ENCODE results near the gene CLEC20A.

The CLEC20A gene

GRCh38 chr1:178477841-178478240, 18.9 kb downstream of the CLEC20A start:
- DNase-seq (ENCODE audit: low read depth in 3 of 3, low spot score in 1 of 3): no peak

GRCh38 chr1:178477373-178477772, 19.4 kb downstream of the CLEC20A start:
- no peak for DNase-seq (ENCODE audit: low read depth in 3 of 3, low spot score in 1 of 3)

DNA sequence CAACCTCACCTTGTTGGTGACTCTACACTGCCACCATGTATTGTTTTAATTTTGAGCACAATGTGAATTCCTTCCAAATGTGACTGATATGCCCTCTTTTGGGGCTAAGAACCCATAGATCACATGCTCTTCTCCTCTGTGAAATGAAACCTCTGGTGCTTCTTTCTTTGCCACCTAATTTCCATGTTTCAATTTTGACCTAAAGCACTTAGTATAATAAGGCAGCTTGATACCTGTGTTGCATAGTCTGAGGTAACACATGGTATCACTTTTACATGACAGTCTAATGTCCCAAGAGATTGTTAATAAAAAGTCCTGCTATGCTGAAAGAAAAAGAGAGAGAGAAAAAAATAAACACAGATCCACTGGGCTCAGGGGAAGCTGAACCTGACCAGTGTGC, 24.2 kb downstream of the CLEC20A start:
- no peak for DNase-seq (ENCODE audit: low read depth in 3 of 3, low spot score in 1 of 3)

DNA sequence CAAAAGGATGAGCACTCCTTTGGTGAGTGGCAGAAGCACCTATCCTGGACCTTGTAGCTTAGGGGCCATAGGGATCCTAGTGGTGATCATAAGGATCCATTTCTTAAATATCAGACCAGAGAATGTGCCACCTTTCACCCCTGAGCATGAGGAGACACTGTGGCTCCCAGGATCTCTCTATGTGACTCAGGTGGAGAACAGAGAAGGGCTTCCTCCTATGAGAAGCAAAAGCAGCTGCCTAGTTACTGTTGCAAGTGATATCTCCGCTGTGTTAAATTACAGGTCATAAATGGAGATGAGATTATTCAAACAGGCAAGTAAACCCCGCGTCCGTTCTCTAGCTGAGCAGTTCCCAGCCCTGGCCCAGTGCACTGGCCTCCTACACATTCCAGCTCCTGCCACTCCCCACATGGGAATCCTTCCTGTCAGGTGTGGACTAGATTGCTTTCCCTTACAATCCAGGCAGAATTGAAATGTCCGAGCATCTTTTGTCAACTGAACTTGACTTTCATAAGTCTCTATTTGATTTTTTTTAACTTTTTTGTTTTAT, 26.3 kb downstream of the CLEC20A start:
- DNase-seq (ENCODE audit: low read depth in 3 of 3, low spot score in 1 of 3): no peak

- DNase-seq (ENCODE audit: low read depth in 3 of 3, low spot score in 1 of 3): no peak
Observed at GRCh38 chr1:178467837-178468236, 28.9 kb downstream of the CLEC20A start.

DNA sequence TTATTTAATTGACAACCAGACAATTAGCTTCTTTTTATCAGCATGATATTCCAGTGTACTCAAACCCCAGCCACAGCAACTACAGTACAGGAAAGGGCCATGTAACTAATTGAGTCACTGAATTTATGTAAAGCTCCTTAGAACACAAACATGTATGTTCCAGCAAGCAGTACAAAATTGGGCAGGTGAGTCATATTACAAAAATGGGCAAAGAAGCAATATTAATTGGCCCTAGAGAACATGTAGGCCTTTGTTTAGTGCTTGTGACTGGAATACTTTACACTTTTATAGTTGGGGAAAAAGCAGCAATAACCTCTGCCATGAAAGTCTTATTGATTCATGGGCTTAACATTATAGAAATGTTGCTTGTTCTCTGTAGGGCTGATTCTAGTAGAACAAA, 31.8 kb downstream of the CLEC20A start:
- no peak for DNase-seq (ENCODE audit: low read depth in 3 of 3, low spot score in 1 of 3)

- DNase-seq (ENCODE audit: low read depth in 3 of 3, low spot score in 1 of 3): no peak
Observed at GRCh38 chr1:178464566-178464965, 32.2 kb downstream of the CLEC20A start.

GRCh38 chr1:178464141-178464540, 32.6 kb downstream of the CLEC20A start:
- DNase-seq (ENCODE audit: low read depth in 3 of 3, low spot score in 1 of 3): no peak

GRCh38 chr1:178461701-178462100, 35.1 kb downstream of the CLEC20A start:
- no peak for DNase-seq (ENCODE audit: low read depth in 3 of 3, low spot score in 1 of 3)

GRCh38 chr1:178461104-178461503, 35.7 kb downstream of the CLEC20A start:
- no peak for DNase-seq (ENCODE audit: low read depth in 3 of 3, low spot score in 1 of 3)

DNA sequence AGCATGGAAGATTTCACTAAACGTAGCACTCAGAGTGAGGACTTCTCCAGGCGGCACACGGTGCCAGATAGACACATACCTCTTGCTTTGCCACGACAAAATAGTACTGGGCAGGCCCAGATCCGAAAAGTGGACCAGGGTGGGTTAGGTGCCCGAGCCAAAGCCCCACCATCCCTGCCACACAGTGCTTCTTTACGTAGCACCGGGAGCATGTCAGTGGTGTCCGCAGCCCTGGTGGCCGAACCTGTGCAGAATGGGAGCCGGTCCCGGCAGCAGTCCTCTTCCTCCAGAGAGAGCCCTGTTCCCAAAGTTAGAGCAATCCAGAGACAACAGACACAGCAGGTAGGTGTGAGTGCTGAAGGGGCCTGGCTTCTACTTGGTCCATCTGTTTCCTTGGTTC, 38.6 kb downstream of the CLEC20A start:
- no peak for DNase-seq (ENCODE audit: low read depth in 3 of 3, low spot score in 1 of 3)

- no peak for DNase-seq (ENCODE audit: low read depth in 3 of 3, low spot score in 1 of 3)
Observed at GRCh38 chr1:178457651-178458050, 39.1 kb downstream of the CLEC20A start.

DNA sequence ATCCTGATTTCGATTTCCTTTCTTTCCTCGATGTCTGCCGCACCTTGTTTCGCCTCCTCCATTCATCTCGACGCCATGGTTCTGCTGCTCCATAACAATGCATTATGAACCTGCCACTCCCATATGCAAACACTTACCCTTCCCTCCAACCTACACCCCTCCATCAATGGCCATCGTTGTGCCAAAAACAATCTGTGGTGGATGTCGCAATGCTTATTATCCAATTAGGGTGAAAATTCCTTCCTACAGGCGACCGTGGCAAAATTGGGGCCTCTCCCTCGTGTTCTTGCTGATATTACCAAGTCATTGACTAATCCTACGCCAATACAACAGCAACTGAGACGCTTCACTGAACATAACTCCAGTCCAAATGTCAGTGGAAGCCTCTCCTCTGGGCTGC, 40.3 kb downstream of the CLEC20A start:
- no peak for DNase-seq (ENCODE audit: low read depth in 3 of 3, low spot score in 1 of 3)

GRCh38 chr1:178452013-178452412, 44.8 kb downstream of the CLEC20A start:
- no peak for DNase-seq (ENCODE audit: low read depth in 3 of 3, low spot score in 1 of 3)

DNA sequence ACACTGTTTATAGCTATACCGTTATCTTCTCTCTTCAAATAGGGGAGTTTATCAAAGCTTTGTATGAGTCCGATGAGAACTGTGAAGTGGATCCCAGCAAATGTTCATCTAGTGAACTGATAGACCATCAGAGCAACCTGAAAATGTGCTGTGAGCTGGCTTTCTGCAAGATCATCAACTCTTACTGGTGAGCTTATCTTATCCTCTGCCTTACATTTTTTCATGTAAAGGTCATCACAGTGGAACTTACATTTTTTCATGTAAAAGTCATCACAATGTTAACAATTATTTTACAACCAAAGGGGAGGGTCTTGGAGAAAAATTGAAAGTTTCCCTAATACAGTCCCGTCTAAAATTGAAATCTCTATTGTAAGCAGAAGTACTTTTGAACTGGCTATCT, 45.2 kb downstream of the CLEC20A start:
- DNase-seq (ENCODE audit: low read depth in 3 of 3, low spot score in 1 of 3): no peak

- no peak for DNase-seq (ENCODE audit: low read depth in 3 of 3, low spot score in 1 of 3)
Observed at GRCh38 chr1:178450871-178451270, 45.9 kb downstream of the CLEC20A start.

GRCh38 chr1:178442925-178443324, 53.8 kb downstream of the CLEC20A start:
- no peak for DNase-seq (ENCODE audit: low read depth in 3 of 3, low spot score in 1 of 3)

DNA sequence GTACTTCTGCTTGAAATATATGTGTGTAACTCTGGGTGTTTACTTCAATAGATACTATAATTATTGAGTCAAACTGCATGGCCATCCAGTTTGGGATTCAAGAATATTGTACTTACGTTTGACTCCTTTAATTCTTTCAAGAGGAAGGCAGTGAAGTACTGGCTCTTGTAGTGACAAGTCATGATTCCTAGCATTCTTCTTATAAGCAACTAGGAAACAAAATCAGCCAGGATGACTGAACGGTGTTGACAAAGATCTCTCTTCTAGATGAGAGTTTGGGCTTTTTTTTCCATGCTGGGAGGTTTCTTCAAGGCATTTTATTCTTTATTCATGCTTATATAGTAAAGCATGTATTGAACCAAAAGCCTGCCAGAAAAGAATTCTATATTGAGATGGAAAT, 58.3 kb downstream of the CLEC20A start:
- DNase-seq (ENCODE audit: low read depth in 3 of 3, low spot score in 1 of 3): no peak

DNA sequence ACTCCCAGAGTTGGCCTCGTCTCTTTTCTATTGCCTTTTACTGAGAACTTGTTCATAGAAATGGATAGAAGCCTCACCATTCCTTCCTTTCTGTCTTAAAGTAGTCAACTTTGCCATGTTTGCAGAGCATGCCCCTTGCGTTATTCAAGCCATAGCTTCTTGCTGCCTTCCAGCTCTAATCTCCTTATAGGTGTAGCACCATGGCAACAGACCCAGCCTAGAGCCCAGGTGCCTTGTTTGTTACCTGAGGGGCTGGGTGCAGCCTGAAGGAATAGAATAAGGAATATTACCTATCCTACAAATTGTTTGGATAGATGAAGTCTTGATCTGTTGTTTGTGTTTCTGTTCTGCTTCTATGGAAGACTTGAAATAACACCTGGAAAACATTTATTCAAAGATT, 59.9 kb downstream of the CLEC20A start:
- no peak for DNase-seq (ENCODE audit: low read depth in 3 of 3, low spot score in 1 of 3)

DNA sequence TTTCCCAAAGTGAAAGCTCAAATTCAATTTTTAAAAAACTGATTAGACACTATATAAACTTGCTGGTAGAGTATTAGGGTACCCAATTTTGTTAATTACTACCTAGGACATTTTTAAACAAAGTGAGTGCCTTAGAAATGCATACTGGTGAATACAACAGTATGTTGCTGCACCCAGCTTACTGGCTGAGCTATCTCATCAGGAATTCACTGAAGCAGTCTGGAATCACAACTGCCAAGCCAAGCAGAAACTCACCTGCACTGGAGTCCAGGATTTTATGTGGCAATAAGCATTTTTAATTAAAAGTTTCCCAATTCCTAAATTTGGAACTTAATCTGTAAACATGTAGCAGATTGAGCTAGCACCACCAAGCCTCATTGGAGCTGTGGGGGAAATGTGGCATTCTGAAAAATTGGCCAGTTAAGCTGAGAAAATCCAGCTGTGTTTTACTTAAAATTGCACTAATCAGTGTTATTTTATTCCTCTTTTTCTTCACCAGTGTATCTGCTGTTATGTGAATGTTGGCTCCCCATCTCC, 61.8 kb downstream of the CLEC20A start:
- DNase-seq (ENCODE audit: low read depth in 3 of 3, low spot score in 1 of 3): no peak

- DNase-seq (ENCODE audit: low read depth in 3 of 3, low spot score in 1 of 3): no peak
Observed at GRCh38 chr1:178434360-178434759, 62.4 kb downstream of the CLEC20A start.
